Smooth muscle cell (in vitro differentiated cells): ENCODE data around the gene DGKB. TPM values are rescaled to one million over a fixed set of nuclear protein-coding genes. Genes with fewer than 3 reads are reported as not detected.
A peak's percentile ranks its signal among the peaks of the same experiment; 100 is the strongest.

Experiments
- DNase-seq: peaks from one replicate; lab custom pipeline; 2025; ENCODE audit not compliant: unreplicated experiment; lab: John Stamatoyannopoulos, UW
- H2AFZ ChIP-seq: fragments of 200-600 bp; sonication (generic); 2 replicates; pipeline ENCODE4 v1.6.0; 2016; ENCODE audit warnings: antibody characterized with exemption, low read depth, mild to moderate bottlenecking
- H3F3A ChIP-seq: fragments of 200-600 bp; sonication (generic); 2 replicates; pipeline ENCODE4 v1.6.0; 2017; ENCODE audit warnings: antibody characterized with exemption, low read depth
- H3K27ac ChIP-seq: fragments of 200-600 bp; sonication (generic); 2 replicates; pipeline ENCODE4 v1.5.1; 2016; ENCODE audit warnings: low read depth, mild to moderate bottlenecking
- H3K27me3 ChIP-seq: fragments of 200-600 bp; sonication (generic); 2 replicates; pipeline ENCODE4 v1.6.1; 2016; ENCODE audit warnings: low read depth, mild to moderate bottlenecking
- H3K36me3 ChIP-seq: fragments of 200-600 bp; sonication (generic); 2 replicates; pipeline ENCODE4 v1.5.1; 2016; ENCODE audit warnings: low read depth
- H3K4me1 ChIP-seq: fragments of 200-600 bp; sonication (generic); 2 replicates; pipeline ENCODE4 v1.5.1; 2016; ENCODE audit warnings: low read depth
- H3K4me2 ChIP-seq: fragments of 200-600 bp; sonication (generic); 2 replicates; pipeline ENCODE4 v1.6.0; 2016; ENCODE audit warnings: mild to moderate bottlenecking
- H3K4me3 ChIP-seq: fragments of 200-600 bp; sonication (generic); 2 replicates; pipeline ENCODE4 v1.5.1; 2016; ENCODE audit warnings: mild to moderate bottlenecking
- H3K79me2 ChIP-seq: fragments of 200-600 bp; sonication (generic); 2 replicates; pipeline ENCODE4 v1.6.0; 2016; ENCODE audit warnings: low read depth, mild to moderate bottlenecking
- H3K9ac ChIP-seq: fragments of 200-600 bp; sonication (generic); 2 replicates; pipeline ENCODE4 v1.6.0; 2016; ENCODE audit warnings: low read depth
- H3K9me3 ChIP-seq: fragments of 200-600 bp; sonication (generic); replicated peaks from 2 replicates; pipeline ENCODE4 v1.5.1; 2016; ENCODE audit warnings: low read depth
- H4K20me1 ChIP-seq: fragments of 200-600 bp; sonication (generic); 2 replicates; pipeline ENCODE4 v1.6.0; 2016; ENCODE audit warnings: low read depth
- WGBS: methylation state at CpG from one replicate; pipeline ENCODE4 v1.1.7; 2016; ENCODE audit warnings: low lambda C conversion rate; 5-methylcytosine and 5-hydroxymethylcytosine counted together
- polyA plus RNA-seq: library from polyadenylated mRNA; unstranded; fragments of >200 nt; fragmentation: Nextera tagmentation; extraction: Ambion mirVana; gene quantifications from 2 replicates; pipeline ENCODE4 v1.2.1, GENCODE V29; 2016
- total RNA-seq: library from RNA; depleted of rRNA; stranded (reverse); fragments of >200 nt; gene quantifications from 2 replicates; pipeline ENCODE4 v1.2.3, GENCODE V29; 2014
- TF ChIP-seq, protein P1 (sequence below): fragments of 200-600 bp; sonication (generic); IDR thresholded peaks from 2 replicates; pipeline ENCODE4 v1.5.1; 2017; ENCODE audit warnings: borderline replicate concordance, mild to moderate bottlenecking, antibody characterized with exemption; ENCODE audit not compliant: insufficient read depth, poor library complexity, severe bottlenecking

Gene DGKB
- total and polyA plus RNA-seq, 2 experiments from 2014 or later, result not detected

DNA sequence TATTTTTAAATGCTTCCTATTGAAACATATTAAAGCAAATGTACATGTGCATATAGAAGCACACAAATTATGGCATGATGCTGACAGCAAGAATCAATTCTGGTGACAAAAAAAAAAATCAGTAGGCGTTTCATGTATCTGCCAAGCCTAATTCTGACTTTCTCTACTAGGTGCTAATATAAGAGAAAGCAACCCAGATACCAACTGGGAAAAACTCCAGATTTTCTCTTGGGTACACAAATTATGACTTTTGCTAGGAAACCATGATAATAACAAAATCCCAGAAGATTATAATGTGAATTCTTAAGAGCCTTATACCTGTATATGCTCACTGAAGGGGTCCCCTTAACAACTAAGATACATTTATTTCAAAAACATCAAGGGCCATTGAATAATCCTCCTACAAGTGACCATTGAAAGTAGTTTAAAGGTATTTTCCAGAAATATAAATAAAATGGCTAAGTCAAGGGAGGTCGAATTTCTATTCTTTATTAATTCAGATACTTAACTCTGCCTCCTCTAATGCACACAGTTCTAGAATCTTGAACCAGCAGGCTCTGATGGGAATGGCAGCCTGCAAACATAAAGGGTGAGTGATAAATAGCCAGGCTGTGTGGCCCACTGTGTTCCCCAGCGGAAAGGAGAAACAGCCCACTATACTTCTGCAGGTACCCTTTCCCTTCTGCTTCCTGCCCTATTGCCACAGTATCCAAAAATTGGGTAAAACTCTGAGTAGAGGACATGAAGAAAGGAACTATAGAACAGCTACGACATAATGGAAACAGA, 84.5 kb downstream of the DGKB start:
- WGBS, result 85% methylated on average over 4 of the region's 4 CpGs
- no peak for DNase-seq
- H2AFZ ChIP-seq, result no peak overlapping the region
- H3K9me3 ChIP-seq, result no peaks in the 10 kb centered on the region
- H3K79me2 ChIP-seq, result no peaks in the 10 kb centered on the region
- no peak overlapping the region for H3K27ac ChIP-seq
- H3K27me3 ChIP-seq, result no peaks in the 10 kb centered on the region
- TF ChIP-seq, protein P1, sequence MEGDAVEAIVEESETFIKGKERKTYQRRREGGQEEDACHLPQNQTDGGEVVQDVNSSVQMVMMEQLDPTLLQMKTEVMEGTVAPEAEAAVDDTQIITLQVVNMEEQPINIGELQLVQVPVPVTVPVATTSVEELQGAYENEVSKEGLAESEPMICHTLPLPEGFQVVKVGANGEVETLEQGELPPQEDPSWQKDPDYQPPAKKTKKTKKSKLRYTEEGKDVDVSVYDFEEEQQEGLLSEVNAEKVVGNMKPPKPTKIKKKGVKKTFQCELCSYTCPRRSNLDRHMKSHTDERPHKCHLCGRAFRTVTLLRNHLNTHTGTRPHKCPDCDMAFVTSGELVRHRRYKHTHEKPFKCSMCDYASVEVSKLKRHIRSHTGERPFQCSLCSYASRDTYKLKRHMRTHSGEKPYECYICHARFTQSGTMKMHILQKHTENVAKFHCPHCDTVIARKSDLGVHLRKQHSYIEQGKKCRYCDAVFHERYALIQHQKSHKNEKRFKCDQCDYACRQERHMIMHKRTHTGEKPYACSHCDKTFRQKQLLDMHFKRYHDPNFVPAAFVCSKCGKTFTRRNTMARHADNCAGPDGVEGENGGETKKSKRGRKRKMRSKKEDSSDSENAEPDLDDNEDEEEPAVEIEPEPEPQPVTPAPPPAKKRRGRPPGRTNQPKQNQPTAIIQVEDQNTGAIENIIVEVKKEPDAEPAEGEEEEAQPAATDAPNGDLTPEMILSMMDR, result no peak
- H3K9ac ChIP-seq, result no peak overlapping the region
- no peaks in the 10 kb centered on the region for H3F3A ChIP-seq
- no peaks in the 10 kb centered on the region for H4K20me1 ChIP-seq
- H3K4me2 ChIP-seq, result no peak overlapping the region
- no peaks in the 10 kb centered on the region for H3K4me1 ChIP-seq
- no peaks in the 10 kb centered on the region for H3K36me3 ChIP-seq
- H3K4me3 ChIP-seq, result no peak overlapping the region

DNA sequence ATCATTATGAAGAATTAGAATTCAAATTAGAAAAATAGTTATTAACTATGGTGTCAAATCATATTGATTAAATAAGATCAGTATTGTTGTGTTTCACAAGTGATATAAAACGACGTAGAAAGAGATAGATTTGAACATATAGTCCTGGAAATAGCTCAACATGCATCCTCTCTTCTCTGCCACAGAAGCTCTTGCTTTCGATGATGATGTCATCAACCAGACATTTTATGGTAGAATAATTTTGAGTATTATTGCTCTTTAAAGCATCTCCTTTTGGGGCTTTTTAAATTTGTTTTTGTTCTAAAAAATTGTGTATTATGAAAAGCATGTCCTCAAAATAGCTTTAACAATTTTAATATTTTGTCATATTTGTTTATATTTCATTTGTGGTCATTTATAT, 95.0 kb downstream of the DGKB start:
- WGBS, result 85% methylated on average over 3 of the region's 3 CpGs
- Histone ChIP-seq H3K27me3 (no peaks in the 10 kb centered on the region), H3F3A (no peaks in the 10 kb centered on the region), H3K79me2 (no peaks in the 10 kb centered on the region), H3K4me1 (no peaks in the 10 kb centered on the region), H3K4me2 (peak overlapping the region; percentile 66), H3K27ac (no peak overlapping the region), H4K20me1 (no peaks in the 10 kb centered on the region), H3K36me3 (no peaks in the 10 kb centered on the region), H3K9me3 (no peaks in the 10 kb centered on the region), H3K9ac (no peak overlapping the region), H2AFZ (no peak overlapping the region), H3K4me3 (no peak overlapping the region)
- DNase-seq, result no peak
- TF ChIP-seq, protein P1, result no peak

DNA sequence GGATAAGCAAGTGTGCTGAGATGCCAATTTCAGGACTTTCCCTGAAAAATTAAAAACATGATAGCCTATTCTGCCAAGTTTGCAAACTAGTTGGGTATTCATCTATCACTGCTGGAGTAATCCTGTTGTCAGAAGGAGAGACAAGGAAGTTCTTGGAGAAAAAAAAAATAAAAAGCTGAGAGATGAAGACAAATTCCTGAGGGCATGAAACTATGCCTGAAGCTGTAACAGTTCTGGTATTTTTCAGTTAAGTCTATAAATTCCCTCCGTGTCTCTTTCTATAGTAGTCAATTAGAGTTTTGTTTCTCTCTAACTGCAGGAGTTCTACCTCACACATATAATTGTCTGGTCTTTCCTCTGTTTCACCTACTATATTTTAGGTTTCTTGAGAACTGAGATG, 95.7 kb downstream of the DGKB start:
- H2AFZ ChIP-seq, result peak overlapping the region; percentile 18
- H3K4me1 ChIP-seq, result no peaks in the 10 kb centered on the region
- no peak overlapping the region for H3K27ac ChIP-seq
- H4K20me1 ChIP-seq, result no peaks in the 10 kb centered on the region
- TF ChIP-seq, protein P1, result no peak
- no peaks in the 10 kb centered on the region for H3K9me3 ChIP-seq
- H3K79me2 ChIP-seq, result no peaks in the 10 kb centered on the region
- H3F3A ChIP-seq, result no peaks in the 10 kb centered on the region
- DNase-seq, result no peak
- no peaks in the 10 kb centered on the region for H3K27me3 ChIP-seq
- no peaks in the 10 kb centered on the region for H3K36me3 ChIP-seq
- H3K4me3 ChIP-seq, result no peak overlapping the region
- peak overlapping the region; percentile 66 for H3K4me2 ChIP-seq
- 15% methylated on average over 1 of the region's 1 CpG for WGBS
- no peak overlapping the region for H3K9ac ChIP-seq
